Left renal cortex interstitium (tissue), 4 donors: ENCODE results near the gene HAPLN1. TPM values are rescaled to one million over a fixed set of nuclear protein-coding genes. Genes with fewer than 3 reads are reported as not detected.

ENCODE experiments used
- DNase-seq, 4 donors: peaks; one replicate each; pipeline ENCODE4 v3.0.0-alpha.2; 2013; ENCODE audit warnings: low read depth in 4 of 4, low spot score in 2 of 4, missing footprints in 1 of 4
- polyA plus RNA-seq, 4 donors: library from polyadenylated mRNA; unstranded; fragments of 120-200 nt; gene quantifications; one replicate each; pipeline ENCODE4 v1.2.1, GENCODE V29; 2013; ENCODE audit not compliant: insufficient read length in 4 of 4

HAPLN1 gene
- polyA plus RNA-seq, 4 donors, result 3.9 to 9.7 (median 7.7) TPM

- no peak for DNase-seq
Observed at GRCh38 chr5:83653669-83654068, 67.0 kb downstream of the HAPLN1 start.

GRCh38 chr5:83645936-83646335 lies 74.7 kb downstream of the HAPLN1 start:
- no peak for DNase-seq

- DNase-seq, result no peak
Observed at GRCh38 chr5:83644301-83644700, 76.4 kb downstream of the HAPLN1 start.

- no peak for DNase-seq
Observed at GRCh38 chr5:83641946-83642345, 78.7 kb downstream of the HAPLN1 start.

- DNase-seq, result no peak
Observed at GRCh38 chr5:83639911-83640310, 80.7 kb downstream of the HAPLN1 start.

- DNase-seq, result no peak
Observed at GRCh38 chr5:83636156-83636555, 84.5 kb downstream of the HAPLN1 start.

GRCh38 chr5:83633285-83633684 lies 87.4 kb downstream of the HAPLN1 start:
- no peak for DNase-seq

GRCh38 chr5:83632874-83633273 lies 87.8 kb downstream of the HAPLN1 start:
- DNase-seq, result no peak

GRCh38 chr5:83628360-83628759 lies 92.3 kb downstream of the HAPLN1 start:
- no peak for DNase-seq

GRCh38 chr5:83614841-83615240 lies 105.8 kb downstream of the HAPLN1 start:
- DNase-seq, result no peak

GRCh38 chr5:83608122-83608521 lies 112.5 kb downstream of the HAPLN1 start:
- DNase-seq, result peak in 1 of 4 donors; percentile 21

GRCh38 chr5:83595217-83595616 lies 125.4 kb downstream of the HAPLN1 start:
- DNase-seq, result no peak

- DNase-seq, result no peak
Observed at GRCh38 chr5:83590966-83591365, 129.7 kb downstream of the HAPLN1 start.

GRCh38 chr5:83589786-83590185 lies 130.9 kb downstream of the HAPLN1 start:
- no peak for DNase-seq

Other genes starting within 250 kb of the HAPLN1 start
- 100 to 1,000 TPM; 276 to 344 (median 311) TPM for gene VCAN, start 249.1 kb downstream of the HAPLN1 start, polyA plus RNA-seq